WERI-Rb-1 (cell line): ENCODE results near the gene NHLRC1.

Source experiments
- DNase-seq: peaks from one replicate; pipeline ENCODE4 v3.0.0-alpha.2; 2020
- H3K27ac ChIP-seq: fragments of 250-450 bp; sonication (Bioruptor Pico); 2 replicates; pipeline ENCODE4 v1.5.1; 2020; ENCODE audit warnings: mild to moderate bottlenecking, moderate library complexity
- H3K27me3 ChIP-seq: fragments of 250-450 bp; sonication (Bioruptor Pico); 2 replicates; pipeline ENCODE4 v1.5.1; 2021; ENCODE audit warnings: mild to moderate bottlenecking, low read depth, moderate library complexity; ENCODE audit not compliant: insufficient read depth, severe bottlenecking
- H3K36me3 ChIP-seq: fragments of 250-450 bp; sonication (Bioruptor Pico); 2 replicates; pipeline ENCODE4 v1.5.1; 2020; ENCODE audit warnings: mild to moderate bottlenecking, moderate library complexity
- H3K4me3 ChIP-seq: 2 replicates; pipeline ENCODE4 v1.5.1; 2011; ENCODE audit warnings: low read depth, mild to moderate bottlenecking, control low read depth, low read length
- H3K9me3 ChIP-seq: fragments of 250-450 bp; sonication (Bioruptor Pico); 2 replicates; pipeline ENCODE4 v1.5.1; 2021; ENCODE audit warnings: mild to moderate bottlenecking, moderate library complexity; ENCODE audit not compliant: severe bottlenecking
- CTCF ChIP-seq: IDR thresholded peaks from 2 replicates; pipeline ENCODE4 v1.5.1; 2011; ENCODE audit warnings: low read depth, mild to moderate bottlenecking, control low read depth, inconsistent platforms, low read length

NHLRC1 gene

DNA sequence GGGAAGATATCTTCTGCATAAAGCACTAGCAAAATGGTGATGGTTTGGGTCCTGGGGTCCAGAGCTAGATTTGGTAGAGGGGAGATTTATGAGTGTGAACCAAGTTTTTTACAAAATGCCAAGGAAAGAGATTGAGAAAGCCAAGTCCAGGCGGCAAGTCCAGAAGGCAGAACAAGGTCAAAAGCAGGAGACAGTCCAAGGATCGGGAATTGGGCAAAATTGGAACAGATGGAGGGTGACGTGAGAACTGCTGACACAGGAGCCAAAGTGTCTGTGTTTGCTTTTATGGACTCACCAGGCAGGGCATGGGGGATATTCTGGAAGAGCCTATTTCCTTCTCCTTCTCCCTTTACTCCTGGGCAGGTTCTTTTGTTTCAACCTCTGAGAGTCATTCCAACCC, 4.1 kb downstream of the NHLRC1 start:
- Histone ChIP-seq H3K27me3 (no peaks in the 10 kb centered on the region), H3K4me3 (no peak overlapping the region), H3K27ac (peak overlapping the region; percentile 8; the same call in 1 of the 2 replicates), H3K9me3 (peaks cover 7% of the 10 kb centered on the region), H3K36me3 (no peaks in the 10 kb centered on the region)
- peak; percentile 28 for DNase-seq
- no peak for TF ChIP-seq CTCF

- Histone ChIP-seq H3K4me3 (no peak overlapping the region), H3K36me3 (no peaks in the 10 kb centered on the region), H3K9me3 (peaks cover 3% of the 10 kb centered on the region), H3K27ac (no peak overlapping the region), H3K27me3 (no peaks in the 10 kb centered on the region)
- DNase-seq, result no peak
- no peak for TF ChIP-seq CTCF
Observed at GRCh38 chr6:18117136-18117535, 5.3 kb downstream of the NHLRC1 start.

- Histone ChIP-seq H3K36me3 (no peaks in the 10 kb centered on the region), H3K27me3 (no peaks in the 10 kb centered on the region), H3K27ac (no peak overlapping the region), H3K4me3 (no peak overlapping the region), H3K9me3 (no peaks in the 10 kb centered on the region)
- no peak for DNase-seq
- no peak for TF ChIP-seq CTCF
Observed at GRCh38 chr6:18115356-18115755, 7.1 kb downstream of the NHLRC1 start.

GRCh38 chr6:18110162-18110561, 12.3 kb downstream of the NHLRC1 start:
- no peak overlapping the region for H3K4me3 ChIP-seq
- H3K27me3 ChIP-seq, result no peaks in the 10 kb centered on the region
- no peak for TF ChIP-seq CTCF
- H3K27ac ChIP-seq, result no peak overlapping the region
- H3K9me3 ChIP-seq, result peaks cover 7% of the 10 kb centered on the region
- DNase-seq, result no peak
- no peaks in the 10 kb centered on the region for H3K36me3 ChIP-seq

DNA sequence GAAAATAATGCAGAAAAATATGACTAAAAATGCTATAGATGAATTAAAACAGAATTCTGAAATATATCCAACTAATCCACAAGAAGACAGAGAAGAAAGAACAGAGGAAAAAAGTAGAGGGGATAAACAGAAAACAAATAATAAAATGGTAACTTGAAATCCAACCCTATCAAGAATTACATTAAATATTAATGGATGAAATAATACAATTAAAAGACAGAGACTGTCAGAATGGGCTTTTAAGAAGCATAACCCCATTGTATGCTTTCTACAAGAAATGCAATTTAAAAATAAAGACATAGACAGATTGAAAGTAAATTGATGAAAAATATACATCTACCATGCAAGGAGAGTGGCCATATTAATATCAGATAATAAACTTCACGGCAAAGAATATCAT, 15.4 kb downstream of the NHLRC1 start:
- H3K9me3 ChIP-seq, result peaks cover 7% of the 10 kb centered on the region
- H3K27ac ChIP-seq, result no peak overlapping the region
- H3K27me3 ChIP-seq, result no peaks in the 10 kb centered on the region
- no peak overlapping the region for H3K4me3 ChIP-seq
- H3K36me3 ChIP-seq, result no peaks in the 10 kb centered on the region
- TF ChIP-seq CTCF, result no peak
- no peak for DNase-seq

DNA sequence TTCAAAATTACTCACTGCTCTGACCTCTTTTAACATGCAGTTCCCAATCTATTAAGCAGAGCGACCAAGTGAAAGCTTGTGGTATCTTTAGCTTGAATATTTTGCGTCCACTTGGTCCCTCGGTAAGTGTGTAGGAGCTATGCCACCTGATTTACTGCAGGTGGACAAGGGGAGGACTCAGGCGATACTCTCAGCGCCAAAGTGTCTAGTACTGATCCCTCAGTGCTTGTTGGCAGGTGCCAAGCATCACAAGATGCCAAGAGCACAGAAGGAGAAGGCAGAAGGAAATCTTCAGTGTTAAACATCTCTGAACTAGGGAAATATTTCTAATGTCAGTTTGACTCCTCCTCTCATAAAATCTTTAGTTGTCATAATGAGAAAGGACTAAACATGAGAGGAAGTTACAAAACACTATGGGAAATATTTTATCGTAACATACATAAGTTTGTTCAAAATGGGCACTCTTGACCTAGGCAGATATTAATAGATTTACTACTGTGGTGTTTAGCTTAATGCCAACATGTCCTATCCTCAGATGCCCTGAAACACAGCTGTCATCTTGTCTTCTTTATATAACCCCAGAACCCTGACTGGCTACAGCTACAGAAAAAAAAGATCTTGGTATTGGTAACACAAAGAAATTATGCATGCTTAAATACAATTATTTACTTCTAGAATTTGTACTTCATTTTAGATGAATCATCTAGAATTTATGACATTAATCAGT, 19.5 kb downstream of the NHLRC1 start:
- TF ChIP-seq CTCF, result no peak
- Histone ChIP-seq H3K27me3 (no peaks in the 10 kb centered on the region), H3K36me3 (no peaks in the 10 kb centered on the region), H3K9me3 (peaks cover 7% of the 10 kb centered on the region), H3K27ac (no peak overlapping the region), H3K4me3 (no peak overlapping the region)
- no peak for DNase-seq
